Activated CD4-positive, CD25-positive, alpha-beta regulatory T cell treated with anti-CD3 and anti-CD28 coated beads, Interleukin-2, amount 50 U/mL, for 72 hours (primary cell): ENCODE data around the gene NCF4.

Experiments
- DNase-seq: peaks from one replicate; pipeline ENCODE4 v3.0.0; 2021

The NCF4 gene

GRCh38 chr22:36865346-36865745 lies 4.5 kb downstream of the NCF4 start:
- peak; percentile 29 for DNase-seq

- DNase-seq = no peak
Measured at GRCh38 chr22:36867695-36868094, 6.9 kb downstream of the NCF4 start.

- no peak for DNase-seq
Measured at GRCh38 chr22:36868546-36869181, 7.9 kb downstream of the NCF4 start.

GRCh38 chr22:36870250-36870649 lies 9.4 kb downstream of the NCF4 start:
- peak; percentile 27 for DNase-seq

- DNase-seq = peak; percentile 28
Measured at GRCh38 chr22:36871669-36872081, 10.9 kb downstream of the NCF4 start.

- DNase-seq = peak; percentile 23
Measured at GRCh38 chr22:36872084-36872483, 11.3 kb downstream of the NCF4 start.

GRCh38 chr22:36872866-36873498 lies 12.2 kb downstream of the NCF4 start:
- no peak for DNase-seq

GRCh38 chr22:36873614-36874308 lies 13.0 kb downstream of the NCF4 start:
- peak; percentile 64 for DNase-seq

GRCh38 chr22:36874309-36874696 lies 13.5 kb downstream of the NCF4 start:
- DNase-seq = no peak

- DNase-seq = no peak
Measured at GRCh38 chr22:36874736-36875135, 13.9 kb downstream of the NCF4 start.

- no peak for DNase-seq
Measured at GRCh38 chr22:36875741-36876140, 14.9 kb downstream of the NCF4 start.

- DNase-seq = no peak
Measured at GRCh38 chr22:36879775-36880174, 19.0 kb downstream of the NCF4 start.

GRCh38 chr22:36881504-36882245 lies 20.9 kb downstream of the NCF4 start:
- DNase-seq = no peak

- DNase-seq = no peak
Measured at GRCh38 chr22:36884349-36885158, 23.7 kb downstream of the NCF4 start.

- no peak for DNase-seq
Measured at GRCh38 chr22:36885474-36885873, 24.7 kb downstream of the NCF4 start.

- DNase-seq = no peak
Measured at GRCh38 chr22:36886016-36886415, 25.2 kb downstream of the NCF4 start.

GRCh38 chr22:36887162-36887561 lies 26.4 kb downstream of the NCF4 start:
- no peak for DNase-seq

GRCh38 chr22:36891646-36892045 lies 30.8 kb downstream of the NCF4 start:
- DNase-seq = no peak

GRCh38 chr22:36892292-36892691 lies 31.5 kb downstream of the NCF4 start:
- no peak for DNase-seq

- DNase-seq = no peak
Measured at GRCh38 chr22:36893262-36893661, 32.5 kb downstream of the NCF4 start.

- no peak for DNase-seq
Measured at GRCh38 chr22:36894266-36894665, 33.5 kb downstream of the NCF4 start.

GRCh38 chr22:36897611-36898010 lies 36.8 kb downstream of the NCF4 start:
- DNase-seq = no peak

- no peak for DNase-seq
Measured at GRCh38 chr22:36898690-36899089, 37.9 kb downstream of the NCF4 start.
